ENCODE measurements around the gene DCLRE1B. TPM values are rescaled to one million over a fixed set of nuclear protein-coding genes. Genes with fewer than 3 reads are reported as not detected.

DCLRE1B gene
- total and polyA plus RNA-seq, 9 of the 15 experiments (the other 6 are each of a cell fraction or from before 2014, with no cell fraction given), result 10.6 to 28.8 (median 17.2) TPM

DNA sequence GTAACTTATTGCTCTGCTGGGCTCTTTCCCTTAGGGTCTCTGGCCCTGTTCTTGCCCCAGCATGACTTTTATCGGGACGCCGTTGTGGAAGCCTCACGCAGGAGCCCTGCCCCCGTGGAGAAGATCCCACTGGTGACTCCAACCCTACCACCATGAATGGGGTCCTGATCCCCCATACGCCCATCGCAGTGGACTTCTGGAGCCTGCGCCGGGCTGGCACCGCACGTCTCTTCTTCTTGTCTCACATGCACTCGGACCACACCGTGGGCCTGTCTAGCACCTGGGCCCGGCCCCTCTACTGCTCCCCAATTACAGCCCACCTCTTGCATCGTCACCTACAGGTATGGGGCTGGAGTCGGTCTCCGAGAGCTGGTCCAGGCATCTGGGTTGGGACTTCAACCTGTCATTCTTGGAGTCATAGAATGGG is 322 bp downstream of the DCLRE1B start (continued):
- TF ChIP-seq, protein P1, sequence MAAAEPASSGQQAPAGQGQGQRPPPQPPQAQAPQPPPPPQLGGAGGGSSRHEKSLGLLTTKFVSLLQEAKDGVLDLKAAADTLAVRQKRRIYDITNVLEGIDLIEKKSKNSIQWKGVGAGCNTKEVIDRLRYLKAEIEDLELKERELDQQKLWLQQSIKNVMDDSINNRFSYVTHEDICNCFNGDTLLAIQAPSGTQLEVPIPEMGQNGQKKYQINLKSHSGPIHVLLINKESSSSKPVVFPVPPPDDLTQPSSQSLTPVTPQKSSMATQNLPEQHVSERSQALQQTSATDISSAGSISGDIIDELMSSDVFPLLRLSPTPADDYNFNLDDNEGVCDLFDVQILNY (CRISPR knock-in tag; IDR thresholded peaks at IDR 0.05), result no peak
- TF ChIP-seq MTF1 (CRISPR knock-in tag; IDR thresholded peaks at IDR 0.05; ENCODE audit: borderline replicate concordance) (no peak), ARHGAP35 (IDR thresholded peaks at IDR 0.05; ENCODE audit: partially characterized antibody) (no peak), FOSL1 (tag; conservative IDR thresholded peaks at IDR 0.05) (no peak), ZSCAN32 (CRISPR knock-in tag; IDR thresholded peaks at IDR 0.05) (no peak), MTA1 (IDR thresholded peaks at IDR 0.05; ENCODE audit: borderline replicate concordance) (peak; percentile 53; the same call in 1 of the 2 replicates), BCL6 (CRISPR knock-in tag; IDR thresholded peaks at IDR 0.05) (no peak), SMARCA5 (IDR thresholded peaks at IDR 0.05) (no peak), NCOA2 (IDR thresholded peaks at IDR 0.05; ENCODE audit: partially characterized antibody in 2 of 2) (no peak), CBX2 (IDR thresholded peaks at IDR 0.05; ENCODE audit: insufficient read depth, low read length, poor library complexity, severe bottlenecking) (no peak), ZNF507 (tag; conservative IDR thresholded peaks at IDR 0.05) (no peak), MED1 (CRISPR knock-in tag; IDR thresholded peaks at IDR 0.05; ENCODE audit: borderline replicate concordance) (no peak), KLF10 (CRISPR knock-in tag; IDR thresholded peaks at IDR 0.05) (no peak), FOS (IDR thresholded peaks at IDR 0.05; ENCODE audit: extremely low read depth, insufficient read length) (no peak), ZNF143 (CRISPR knock-in tag; IDR thresholded peaks at IDR 0.05) (no peak)
- TF ChIP-seq, protein P2, sequence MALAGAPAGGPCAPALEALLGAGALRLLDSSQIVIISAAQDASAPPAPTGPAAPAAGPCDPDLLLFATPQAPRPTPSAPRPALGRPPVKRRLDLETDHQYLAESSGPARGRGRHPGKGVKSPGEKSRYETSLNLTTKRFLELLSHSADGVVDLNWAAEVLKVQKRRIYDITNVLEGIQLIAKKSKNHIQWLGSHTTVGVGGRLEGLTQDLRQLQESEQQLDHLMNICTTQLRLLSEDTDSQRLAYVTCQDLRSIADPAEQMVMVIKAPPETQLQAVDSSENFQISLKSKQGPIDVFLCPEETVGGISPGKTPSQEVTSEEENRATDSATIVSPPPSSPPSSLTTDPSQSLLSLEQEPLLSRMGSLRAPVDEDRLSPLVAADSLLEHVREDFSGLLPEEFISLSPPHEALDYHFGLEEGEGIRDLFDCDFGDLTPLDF (CRISPR knock-in tag; IDR thresholded peaks at IDR 0.05), result 0 out of 2 replicates have a peak, but pooled peaks have one; percentile 11
- TF ChIP-seq, protein P3, sequence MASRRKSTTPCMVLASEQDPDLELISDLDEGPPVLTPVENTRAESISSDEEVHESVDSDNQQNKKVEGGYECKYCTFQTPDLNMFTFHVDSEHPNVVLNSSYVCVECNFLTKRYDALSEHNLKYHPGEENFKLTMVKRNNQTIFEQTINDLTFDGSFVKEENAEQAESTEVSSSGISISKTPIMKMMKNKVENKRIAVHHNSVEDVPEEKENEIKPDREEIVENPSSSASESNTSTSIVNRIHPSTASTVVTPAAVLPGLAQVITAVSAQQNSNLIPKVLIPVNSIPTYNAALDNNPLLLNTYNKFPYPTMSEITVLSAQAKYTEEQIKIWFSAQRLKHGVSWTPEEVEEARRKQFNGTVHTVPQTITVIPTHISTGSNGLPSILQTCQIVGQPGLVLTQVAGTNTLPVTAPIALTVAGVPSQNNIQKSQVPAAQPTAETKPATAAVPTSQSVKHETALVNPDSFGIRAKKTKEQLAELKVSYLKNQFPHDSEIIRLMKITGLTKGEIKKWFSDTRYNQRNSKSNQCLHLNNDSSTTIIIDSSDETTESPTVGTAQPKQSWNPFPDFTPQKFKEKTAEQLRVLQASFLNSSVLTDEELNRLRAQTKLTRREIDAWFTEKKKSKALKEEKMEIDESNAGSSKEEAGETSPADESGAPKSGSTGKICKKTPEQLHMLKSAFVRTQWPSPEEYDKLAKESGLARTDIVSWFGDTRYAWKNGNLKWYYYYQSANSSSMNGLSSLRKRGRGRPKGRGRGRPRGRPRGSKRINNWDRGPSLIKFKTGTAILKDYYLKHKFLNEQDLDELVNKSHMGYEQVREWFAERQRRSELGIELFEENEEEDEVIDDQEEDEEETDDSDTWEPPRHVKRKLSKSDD (conservative IDR thresholded peaks at IDR 0.05; ENCODE audit: low read length), result no peak
- TF ChIP-seq, protein P4, sequence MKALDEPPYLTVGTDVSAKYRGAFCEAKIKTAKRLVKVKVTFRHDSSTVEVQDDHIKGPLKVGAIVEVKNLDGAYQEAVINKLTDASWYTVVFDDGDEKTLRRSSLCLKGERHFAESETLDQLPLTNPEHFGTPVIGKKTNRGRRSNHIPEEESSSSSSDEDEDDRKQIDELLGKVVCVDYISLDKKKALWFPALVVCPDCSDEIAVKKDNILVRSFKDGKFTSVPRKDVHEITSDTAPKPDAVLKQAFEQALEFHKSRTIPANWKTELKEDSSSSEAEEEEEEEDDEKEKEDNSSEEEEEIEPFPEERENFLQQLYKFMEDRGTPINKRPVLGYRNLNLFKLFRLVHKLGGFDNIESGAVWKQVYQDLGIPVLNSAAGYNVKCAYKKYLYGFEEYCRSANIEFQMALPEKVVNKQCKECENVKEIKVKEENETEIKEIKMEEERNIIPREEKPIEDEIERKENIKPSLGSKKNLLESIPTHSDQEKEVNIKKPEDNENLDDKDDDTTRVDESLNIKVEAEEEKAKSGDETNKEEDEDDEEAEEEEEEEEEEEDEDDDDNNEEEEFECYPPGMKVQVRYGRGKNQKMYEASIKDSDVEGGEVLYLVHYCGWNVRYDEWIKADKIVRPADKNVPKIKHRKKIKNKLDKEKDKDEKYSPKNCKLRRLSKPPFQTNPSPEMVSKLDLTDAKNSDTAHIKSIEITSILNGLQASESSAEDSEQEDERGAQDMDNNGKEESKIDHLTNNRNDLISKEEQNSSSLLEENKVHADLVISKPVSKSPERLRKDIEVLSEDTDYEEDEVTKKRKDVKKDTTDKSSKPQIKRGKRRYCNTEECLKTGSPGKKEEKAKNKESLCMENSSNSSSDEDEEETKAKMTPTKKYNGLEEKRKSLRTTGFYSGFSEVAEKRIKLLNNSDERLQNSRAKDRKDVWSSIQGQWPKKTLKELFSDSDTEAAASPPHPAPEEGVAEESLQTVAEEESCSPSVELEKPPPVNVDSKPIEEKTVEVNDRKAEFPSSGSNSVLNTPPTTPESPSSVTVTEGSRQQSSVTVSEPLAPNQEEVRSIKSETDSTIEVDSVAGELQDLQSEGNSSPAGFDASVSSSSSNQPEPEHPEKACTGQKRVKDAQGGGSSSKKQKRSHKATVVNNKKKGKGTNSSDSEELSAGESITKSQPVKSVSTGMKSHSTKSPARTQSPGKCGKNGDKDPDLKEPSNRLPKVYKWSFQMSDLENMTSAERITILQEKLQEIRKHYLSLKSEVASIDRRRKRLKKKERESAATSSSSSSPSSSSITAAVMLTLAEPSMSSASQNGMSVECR (CRISPR knock-in tag; IDR thresholded peaks at IDR 0.05), result no peak
- TF ChIP-seq, protein P5, sequence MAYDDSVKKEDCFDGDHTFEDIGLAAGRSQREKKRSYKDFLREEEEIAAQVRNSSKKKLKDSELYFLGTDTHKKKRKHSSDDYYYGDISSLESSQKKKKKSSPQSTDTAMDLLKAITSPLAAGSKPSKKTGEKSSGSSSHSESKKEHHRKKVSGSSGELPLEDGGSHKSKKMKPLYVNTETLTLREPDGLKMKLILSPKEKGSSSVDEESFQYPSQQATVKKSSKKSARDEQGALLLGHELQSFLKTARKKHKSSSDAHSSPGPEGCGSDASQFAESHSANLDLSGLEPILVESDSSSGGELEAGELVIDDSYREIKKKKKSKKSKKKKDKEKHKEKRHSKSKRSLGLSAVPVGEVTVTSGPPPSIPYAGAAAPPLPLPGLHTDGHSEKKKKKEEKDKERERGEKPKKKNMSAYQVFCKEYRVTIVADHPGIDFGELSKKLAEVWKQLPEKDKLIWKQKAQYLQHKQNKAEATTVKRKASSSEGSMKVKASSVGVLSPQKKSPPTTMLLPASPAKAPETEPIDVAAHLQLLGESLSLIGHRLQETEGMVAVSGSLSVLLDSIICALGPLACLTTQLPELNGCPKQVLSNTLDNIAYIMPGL (CRISPR knock-in tag; IDR thresholded peaks at IDR 0.05), result no peak; the same call in 1 of the 2 replicates

Data from K562 (cell line).